ENCODE measurements around the gene ANKRD22.

DNA sequence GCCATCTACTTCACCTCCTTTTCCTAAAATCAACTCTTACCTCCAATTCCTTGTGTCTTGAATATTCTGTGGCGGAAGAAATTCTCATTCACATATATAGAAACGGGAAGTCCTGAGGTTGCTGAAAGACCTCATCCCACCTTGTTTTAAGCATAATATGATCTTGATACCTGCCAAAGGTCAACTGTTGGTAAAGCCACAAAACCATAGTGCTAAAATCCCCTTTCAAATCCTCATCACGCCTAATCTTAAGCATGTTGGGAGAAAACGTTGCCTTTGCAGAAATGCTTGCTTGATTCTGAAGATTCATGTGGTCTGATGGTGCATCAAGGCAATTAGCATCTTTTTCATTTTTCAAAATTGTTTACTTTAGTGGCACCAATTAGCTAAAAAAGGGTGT, 8.5 kb downstream of the ANKRD22 start:
- TF ChIP-seq, protein P1, sequence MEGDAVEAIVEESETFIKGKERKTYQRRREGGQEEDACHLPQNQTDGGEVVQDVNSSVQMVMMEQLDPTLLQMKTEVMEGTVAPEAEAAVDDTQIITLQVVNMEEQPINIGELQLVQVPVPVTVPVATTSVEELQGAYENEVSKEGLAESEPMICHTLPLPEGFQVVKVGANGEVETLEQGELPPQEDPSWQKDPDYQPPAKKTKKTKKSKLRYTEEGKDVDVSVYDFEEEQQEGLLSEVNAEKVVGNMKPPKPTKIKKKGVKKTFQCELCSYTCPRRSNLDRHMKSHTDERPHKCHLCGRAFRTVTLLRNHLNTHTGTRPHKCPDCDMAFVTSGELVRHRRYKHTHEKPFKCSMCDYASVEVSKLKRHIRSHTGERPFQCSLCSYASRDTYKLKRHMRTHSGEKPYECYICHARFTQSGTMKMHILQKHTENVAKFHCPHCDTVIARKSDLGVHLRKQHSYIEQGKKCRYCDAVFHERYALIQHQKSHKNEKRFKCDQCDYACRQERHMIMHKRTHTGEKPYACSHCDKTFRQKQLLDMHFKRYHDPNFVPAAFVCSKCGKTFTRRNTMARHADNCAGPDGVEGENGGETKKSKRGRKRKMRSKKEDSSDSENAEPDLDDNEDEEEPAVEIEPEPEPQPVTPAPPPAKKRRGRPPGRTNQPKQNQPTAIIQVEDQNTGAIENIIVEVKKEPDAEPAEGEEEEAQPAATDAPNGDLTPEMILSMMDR (IDR thresholded peaks at IDR 0.05; ENCODE audit: borderline replicate concordance, extremely low read depth, low read length, poor library complexity, severe bottlenecking) = no peak
- no peak for TF ChIP-seq EZH2 (IDR thresholded peaks at IDR 0.05; ENCODE audit: borderline replicate concordance, low read depth, low read length, severe bottlenecking)
